ENCODE results near the gene CCDC159.
"Not testable (repeated sequence)": the region's sequence is repeated elsewhere in the genome, so short reads cannot be mapped to it uniquely, and the experiment has no call there.

The CCDC159 gene

GRCh38 chr19:11346104-11346940 lies at the start of gene CCDC159, which contains the start of gene TMEM205:
CCDC159 (plus strand) TSS chr19:11346519; CDS start chr19:11346607, 88 bp downstream.
TMEM205 (minus strand) TSS chr19:11346268; CDS start chr19:11345619, 649 bp downstream.
- peak; percentile 99 for DNase-seq

DNA sequence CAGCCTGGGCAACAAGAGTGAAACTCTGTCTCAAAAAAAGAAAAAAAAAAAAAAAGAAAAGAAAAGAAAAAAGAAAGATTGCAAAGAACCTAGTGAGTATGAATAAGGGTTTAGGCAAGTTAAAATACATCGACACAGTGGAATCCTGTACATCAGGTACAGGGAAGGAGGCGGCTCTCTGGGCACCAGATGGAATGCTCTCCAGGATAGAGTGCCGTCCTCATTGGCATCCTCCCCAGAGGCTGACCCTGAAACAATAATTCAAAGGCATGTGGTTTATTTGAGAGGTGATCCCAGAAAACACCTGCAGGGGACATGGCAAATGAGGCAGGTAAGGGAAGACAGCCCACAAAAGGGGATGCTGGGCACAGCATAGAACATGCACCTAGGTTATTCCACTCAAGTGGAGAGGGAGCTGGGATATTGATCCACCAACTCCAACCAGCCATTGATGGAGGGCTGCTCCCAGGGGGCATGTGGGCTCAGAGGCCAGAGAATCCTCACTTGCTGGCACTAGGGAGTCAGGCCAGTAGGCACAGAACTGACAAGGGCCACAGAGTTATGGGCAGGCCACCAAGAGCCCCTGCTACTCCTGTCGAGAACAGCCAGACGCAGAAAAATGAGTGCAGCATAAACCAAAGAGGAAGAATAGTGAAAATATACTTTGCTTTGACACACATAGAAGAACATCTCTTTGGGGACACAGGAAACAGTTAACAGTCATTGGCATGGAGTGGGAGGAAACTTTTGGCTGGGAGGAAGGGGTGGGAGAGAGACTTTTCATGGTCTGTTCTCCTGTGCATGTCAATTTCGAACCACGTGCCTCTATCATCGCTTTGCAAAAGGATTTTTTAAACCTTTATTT lies 46.1 kb upstream of the CCDC159 start:
- no peak for DNase-seq

GRCh38 chr19:11300811-11301120 lies 45.6 kb upstream of the CCDC159 start:
- DNase-seq = no peak

- no peak for DNase-seq
These were observed 41.4 kb upstream of the CCDC159 start for GRCh38 chr19:11304936-11305335.

GRCh38 chr19:11306337-11306736 lies 40.0 kb upstream of the CCDC159 start:
- DNase-seq = no peak

- DNase-seq = not testable (repeated sequence)
These were observed 25.9 kb upstream of the CCDC159 start for GRCh38 chr19:11320278-11320995.

DNA sequence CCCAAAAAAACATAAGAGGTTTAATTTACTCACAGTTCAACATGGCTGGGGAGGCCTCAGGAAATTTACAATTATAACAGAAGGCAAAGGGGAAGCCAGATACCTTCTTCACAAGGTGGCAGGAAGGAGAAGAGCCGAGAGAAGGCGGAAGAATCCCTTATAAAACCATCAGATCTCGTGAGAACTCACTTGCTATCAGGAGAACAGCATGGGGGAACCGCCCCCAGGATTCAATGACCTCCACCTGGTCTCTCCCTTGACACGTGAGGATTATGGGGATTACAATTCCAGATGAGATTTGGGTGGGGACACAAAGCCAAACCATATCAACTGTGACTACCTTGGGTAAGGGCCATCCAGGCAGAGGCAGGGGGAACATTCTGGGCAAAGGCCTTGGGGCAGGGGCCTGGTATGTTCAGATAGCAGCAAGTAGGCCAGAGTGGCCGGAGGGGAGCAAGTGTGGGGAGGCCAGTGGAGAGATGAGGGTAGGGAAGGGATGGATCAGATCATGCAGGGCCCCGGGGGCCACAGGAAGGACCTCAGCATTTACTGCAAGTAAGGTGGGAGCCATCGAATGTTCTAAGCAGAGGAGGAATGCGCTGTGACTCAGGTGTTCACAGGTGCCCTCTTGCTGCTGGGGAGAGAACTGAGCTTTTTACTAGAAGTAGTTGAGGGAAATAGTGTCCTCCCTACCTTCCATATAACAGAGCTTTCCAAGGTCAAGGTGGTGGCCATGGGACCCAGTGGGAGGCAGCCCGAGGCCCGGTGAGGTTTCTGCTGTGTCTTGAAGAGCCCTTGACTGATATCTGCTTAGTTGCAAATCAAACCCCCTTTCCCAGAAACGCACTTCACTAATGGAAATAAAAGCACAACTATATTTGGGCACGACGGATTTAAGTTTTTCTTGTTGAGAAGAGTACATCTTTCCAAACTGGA lies 24.9 kb upstream of the CCDC159 start:
- DNase-seq = no peak

DNA sequence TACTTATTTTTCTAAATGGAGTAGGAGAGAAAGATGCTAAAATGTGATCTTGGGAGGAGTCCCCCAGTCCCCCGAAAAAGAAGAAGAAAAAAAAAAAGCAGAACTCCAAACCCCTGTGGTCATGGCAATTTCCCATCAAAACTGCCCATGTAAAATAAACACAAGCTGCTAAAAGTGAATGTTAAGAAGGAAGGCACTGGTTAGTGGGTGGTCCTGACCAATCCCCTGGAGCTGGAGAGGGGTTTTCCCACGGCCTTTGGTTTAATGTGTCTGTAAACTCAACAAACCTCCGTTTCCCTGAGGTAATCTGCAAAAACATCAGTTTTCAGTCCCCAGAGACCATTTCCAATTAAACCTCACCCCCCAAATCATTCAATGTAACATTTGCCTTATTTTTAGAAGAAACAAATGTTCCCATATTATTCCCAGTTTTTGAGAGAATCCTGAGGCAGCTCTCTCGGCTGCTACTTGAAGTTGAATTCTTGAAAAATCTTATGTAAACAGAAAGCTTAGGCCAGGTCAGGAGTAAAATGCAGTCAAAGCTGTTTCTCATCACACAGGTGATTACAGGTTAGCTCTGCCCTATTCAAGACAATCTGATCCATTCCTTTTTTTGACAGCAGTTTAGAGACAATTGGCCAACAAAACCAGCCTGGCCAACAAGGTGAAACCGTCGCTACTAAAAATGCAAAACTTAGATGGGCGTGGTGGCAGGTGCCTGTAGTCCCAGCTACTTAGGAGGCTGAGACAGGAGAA lies 23.9 kb upstream of the CCDC159 start:
- no peak for DNase-seq

DNA sequence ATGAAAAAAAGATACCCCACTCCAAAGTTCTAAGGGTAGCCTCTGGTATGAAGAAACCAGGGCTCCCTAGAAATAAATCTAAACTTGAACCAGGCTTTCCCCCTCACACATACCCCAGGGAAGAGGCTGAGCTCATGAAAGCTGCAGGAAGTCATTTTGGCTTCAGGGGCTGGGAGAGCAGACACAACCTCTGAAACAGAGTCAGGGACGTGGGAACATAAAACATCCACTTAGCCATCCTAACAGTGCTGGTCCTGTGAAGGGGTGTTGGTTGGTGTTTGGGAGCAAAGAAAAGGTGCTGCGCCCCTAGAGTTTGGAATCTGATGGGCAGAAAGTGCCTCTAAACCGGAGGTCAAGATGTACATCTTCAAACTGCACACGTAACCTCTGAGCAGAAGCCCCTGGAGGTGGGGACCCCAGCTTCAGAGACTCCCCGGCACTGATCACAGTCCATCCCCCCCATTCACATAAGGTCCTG lies 22.7 kb upstream of the CCDC159 start:
- no peak for DNase-seq

DNA sequence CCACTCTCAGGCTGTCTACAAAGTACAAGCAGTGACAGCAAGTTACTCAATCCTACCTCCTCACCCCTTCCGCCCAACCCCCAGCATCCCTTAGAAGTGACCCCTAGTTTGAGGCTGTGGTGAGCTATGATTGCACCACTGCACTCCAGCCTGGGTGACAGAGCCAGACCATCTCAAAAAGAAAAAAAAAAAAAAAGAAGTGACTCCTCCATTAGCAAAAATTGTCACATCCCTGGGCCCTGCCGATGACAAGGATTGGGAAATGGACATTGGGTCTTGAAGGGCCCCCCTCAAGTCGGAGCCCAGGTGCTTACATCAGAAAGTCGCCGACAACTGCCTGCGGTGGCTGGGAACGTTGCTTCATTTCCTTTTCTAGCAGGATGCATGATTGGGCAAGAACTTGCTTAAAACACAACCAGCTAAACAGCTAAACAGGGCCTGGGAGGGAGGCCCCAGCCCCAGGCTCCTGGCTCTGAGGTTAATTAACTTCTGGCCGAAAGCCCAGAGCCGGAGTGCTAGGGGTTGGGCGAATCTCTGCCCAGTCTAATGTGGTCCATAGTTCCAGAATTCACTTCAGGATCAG lies 22.1 kb upstream of the CCDC159 start:
- DNase-seq = peak; percentile 85

- no peak for DNase-seq
These were observed 21.4 kb upstream of the CCDC159 start for GRCh38 chr19:11324748-11325389.

GRCh38 chr19:11325544-11325943 lies 20.8 kb upstream of the CCDC159 start:
- no peak for DNase-seq

DNA sequence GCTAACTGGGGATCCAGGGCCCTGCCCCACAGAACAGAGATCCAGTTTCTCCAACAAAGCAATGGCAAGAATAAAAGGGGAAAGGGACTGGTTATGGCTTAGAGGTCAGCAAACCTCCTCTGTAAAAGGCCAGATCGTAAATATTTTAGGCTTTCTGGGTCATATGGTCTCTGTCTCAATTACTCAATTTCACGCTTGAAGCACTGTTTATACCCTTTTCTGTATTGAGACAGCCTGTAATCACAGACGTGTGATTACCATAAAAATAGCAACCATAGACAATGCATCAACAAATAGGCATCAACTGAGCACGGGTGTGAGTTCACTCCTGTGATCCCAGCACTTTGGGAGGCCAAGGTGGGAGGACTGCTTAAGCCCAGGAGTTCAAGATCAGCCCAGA lies 16.2 kb upstream of the CCDC159 start:
- no peak for DNase-seq

DNA sequence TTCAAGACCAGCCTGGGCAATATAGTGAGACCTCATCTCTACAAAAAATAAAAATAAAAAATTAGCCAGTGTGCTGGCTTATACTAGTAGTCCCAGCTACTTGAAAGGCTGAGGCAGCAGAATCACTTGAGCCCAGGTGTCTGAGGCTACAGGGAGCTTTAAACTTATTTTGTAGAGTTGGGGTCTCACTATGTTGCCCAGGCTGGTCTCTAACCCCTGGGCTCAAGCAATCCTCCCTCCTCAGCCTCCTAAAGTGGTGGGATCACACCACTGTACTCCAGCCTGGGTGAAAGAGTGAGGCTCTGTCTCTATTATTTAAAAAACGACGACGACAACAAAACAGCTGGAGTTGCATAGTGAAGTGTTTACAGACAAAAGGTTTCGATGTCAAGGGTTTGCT lies 14.8 kb upstream of the CCDC159 start:
- no peak for DNase-seq

DNA sequence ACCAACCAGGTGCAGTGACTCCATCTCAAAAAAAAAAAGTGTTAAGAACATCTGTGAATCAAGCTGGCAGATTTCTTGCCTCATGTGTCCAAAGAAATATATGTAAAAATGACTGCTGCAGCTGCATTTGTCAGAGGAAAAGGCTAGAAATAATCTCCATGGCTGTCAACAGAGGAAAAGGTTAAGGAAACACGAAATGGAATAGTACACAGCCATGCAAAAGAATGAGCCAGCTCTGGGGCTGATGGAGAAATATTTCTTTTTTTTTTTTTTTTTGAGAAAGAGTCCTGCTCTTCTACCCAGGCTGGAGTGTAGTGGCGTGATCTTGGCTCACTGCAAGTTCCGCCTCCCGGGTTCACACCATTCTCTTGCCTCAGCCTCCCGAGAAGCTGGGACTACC lies 13.5 kb upstream of the CCDC159 start:
- no peak for DNase-seq

DNA sequence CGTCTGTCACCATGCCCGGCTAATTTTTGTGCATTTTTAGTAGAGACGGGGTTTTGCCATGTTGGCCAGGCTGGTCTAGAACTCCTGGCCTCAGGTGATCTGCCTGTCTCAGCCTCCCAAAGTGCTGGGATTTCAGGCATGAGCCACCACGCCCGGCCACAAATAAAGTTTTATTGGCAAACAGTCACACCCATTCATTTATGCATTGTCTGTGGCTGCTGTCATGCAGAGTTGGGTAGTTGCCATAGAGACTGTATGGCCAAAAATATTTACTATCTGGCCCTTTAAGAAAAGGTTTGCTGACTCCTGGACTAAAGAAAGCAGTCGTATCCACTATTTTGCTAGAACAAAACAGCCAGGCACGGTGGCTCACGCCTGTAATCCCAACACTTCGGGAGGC lies 12.5 kb upstream of the CCDC159 start:
- DNase-seq = not testable (repeated sequence)

DNA sequence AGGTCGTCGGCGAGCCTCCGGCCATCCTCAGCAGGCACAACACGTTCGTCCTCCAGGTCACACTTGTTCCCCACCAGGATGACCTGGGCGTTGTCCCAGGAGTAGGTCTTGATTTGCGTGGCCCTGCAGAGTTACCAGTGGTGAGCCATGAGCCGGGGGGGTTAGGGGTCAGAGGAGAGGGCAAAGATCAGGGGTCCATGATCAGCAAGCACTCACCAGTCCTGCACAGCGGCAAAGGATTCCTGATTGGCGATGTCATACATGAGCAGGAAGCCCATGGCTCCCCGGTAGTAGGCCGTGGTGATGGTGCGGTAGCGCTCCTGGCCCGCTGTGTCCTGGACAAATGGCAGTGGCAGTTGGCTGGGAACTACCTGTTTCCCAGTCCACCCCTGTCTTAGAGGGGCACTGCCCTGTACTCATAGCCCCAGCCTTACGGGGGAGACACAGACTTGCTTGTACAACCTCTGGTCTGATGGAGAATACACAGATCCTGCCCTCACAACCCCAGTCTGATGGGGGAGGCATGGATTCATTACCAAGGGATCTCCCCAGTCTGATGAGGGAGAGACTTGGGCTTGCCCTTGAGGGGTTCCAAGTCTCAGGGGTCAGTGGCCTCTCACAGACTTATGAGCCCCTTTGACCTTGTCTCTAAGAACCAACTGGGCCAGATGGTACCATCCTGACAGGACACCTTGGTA lies 10.7 kb upstream of the CCDC159 start:
- DNase-seq = no peak

DNA sequence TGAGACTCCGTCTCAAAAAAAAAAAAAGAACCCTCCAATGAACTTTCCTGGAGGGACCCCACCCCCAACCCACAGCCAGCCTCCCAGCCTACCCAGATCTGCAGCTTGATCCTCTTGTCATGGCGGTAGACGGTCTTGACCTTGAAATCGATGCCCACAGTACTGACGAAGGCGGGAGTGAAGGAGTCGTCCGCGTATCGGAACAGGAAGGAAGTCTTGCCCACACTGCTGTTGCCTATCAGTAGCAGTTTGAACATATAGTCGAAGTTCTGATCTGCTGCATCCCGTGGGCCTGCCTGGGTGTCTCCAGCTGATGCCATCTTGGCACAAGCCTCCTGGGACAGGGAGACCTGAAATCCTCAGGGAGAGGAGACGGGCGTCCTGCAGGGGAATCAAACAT lies 9.2 kb upstream of the CCDC159 start:
- no peak for DNase-seq

DNA sequence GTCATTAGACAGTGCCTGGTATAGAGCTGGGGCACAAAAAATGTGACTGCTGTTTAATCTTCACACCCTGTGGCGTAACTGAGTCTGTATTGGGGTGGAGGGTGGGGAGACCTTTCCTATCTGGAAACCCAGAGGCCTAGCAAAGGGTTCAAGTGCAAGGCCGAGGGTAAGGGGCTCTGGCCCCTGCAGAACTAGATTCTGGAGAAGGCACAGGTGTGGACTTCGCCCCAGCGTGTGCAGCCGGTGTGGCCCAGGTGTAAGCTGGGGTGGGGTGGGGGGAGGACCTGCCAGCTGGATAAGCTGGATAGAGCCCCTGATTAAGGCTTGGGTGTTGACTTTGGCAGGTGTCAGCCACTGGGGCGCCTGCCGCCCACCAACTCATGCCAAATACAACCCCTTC lies 8.2 kb upstream of the CCDC159 start:
- DNase-seq = no peak
